ENCODE results near the gene MN1. TPM values are rescaled to one million over a fixed set of nuclear protein-coding genes. Genes with fewer than 3 reads are reported as not detected.

The MN1 gene
- total and polyA plus RNA-seq, 2 of the 4 experiments (the other 2 are of a cell fraction), result 0.36 to 1.3 TPM

DNA sequence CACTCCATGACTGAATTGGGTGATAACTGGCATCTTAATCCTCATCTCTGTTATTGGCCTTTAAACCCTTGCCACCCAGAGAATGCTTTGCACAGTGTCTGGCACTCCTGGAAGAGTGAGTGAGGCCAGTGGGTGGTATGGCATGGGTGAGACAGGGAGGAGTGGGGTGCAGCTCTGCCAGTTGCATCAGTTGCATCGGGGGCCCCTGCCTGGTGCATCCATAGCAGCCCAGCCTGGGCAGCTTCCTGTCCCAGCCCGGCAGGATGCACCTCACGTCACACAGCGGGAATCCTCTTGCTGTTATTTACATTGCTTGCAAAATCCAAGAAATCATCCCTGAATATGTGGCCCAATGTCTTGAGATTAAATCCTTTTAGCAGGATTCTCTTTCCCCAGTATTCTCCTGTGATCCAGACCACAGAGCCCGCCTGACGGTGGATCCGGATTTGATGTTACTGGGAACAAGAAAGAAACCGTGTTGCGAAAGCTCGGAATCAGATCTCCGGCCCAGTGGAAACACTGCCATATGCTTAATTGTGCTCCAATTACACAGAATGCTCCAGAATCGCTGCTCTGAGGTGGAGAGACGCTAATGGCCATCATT lies 37.6 kb upstream of the MN1 start:
- in situ Hi-C loops (cut with MboI; ENCODE audit: low sequenced_read_pairs), result no loop called here
- Histone ChIP-seq H2BK20ac (ENCODE audit: low read depth, low read length) (no peak overlapping the region), H3K36me3 (ENCODE audit: control insufficient read depth, insufficient read depth, low read length) (no peaks in the 10 kb centered on the region; the same call in 1 of the 2 replicates), H3K79me1 (ENCODE audit: low read depth in 1 of 2, low read length in 2 of 2) (no peaks in the 10 kb centered on the region; a peak in 1 of 4 replicates), H3K9ac (ENCODE audit: low read depth, low read length) (no peak overlapping the region), H2AK9ac (replicated peaks; ENCODE audit: low read depth, low read length, poor library complexity) (no peak overlapping the region), H3K4ac (ENCODE audit: low read depth, low read length) (no peak overlapping the region), H3K9me1 (ENCODE audit: insufficient read depth, low read length) (peaks cover 8% of the 10 kb centered on the region), H3K14ac (replicated peaks; ENCODE audit: low read depth, low read length) (no peak overlapping the region), H2AK5ac (ENCODE audit: low read depth, low read length) (no peak overlapping the region), H2BK120ac (ENCODE audit: low read depth, low read length) (no peak overlapping the region), H4K20me1 (ENCODE audit: insufficient read depth, low read length) (no peaks in the 10 kb centered on the region), H3K4me3 (ENCODE audit: insufficient read depth, low read depth, low read length) (no peak overlapping the region), H3K18ac (ENCODE audit: low read depth, low read length) (no peak overlapping the region), H4K8ac (ENCODE audit: low read depth in 2 of 2, low read length in 2 of 2) (no peak overlapping the region), H2AFZ (replicated peaks; ENCODE audit: low read length, poor library complexity) (no peak overlapping the region), H2BK15ac (ENCODE audit: low read depth, low read length) (no peak overlapping the region), H3K56ac (ENCODE audit: extremely low read depth, insufficient read depth, low read length) (no peak overlapping the region), H3K23ac (ENCODE audit: low read depth, low read length) (no peak overlapping the region), H4K5ac (ENCODE audit: low read depth, low read length) (no peak overlapping the region), H3K4me1 (ENCODE audit: control insufficient read depth, insufficient read depth, low read length) (peaks cover 12% of the 10 kb centered on the region), H2BK5ac (ENCODE audit: low read depth, low read length, poor library complexity, severe bottlenecking) (no peak overlapping the region), H3K27ac (ENCODE audit: insufficient read depth, low read length) (no peak overlapping the region), H3K27me3 (ENCODE audit: control insufficient read depth, insufficient read depth, low read length) (no peaks in the 10 kb centered on the region), H4K91ac (ENCODE audit: insufficient read depth, low read depth, low read length) (no peak overlapping the region), H3K9me3 (ENCODE audit: control insufficient read depth, insufficient read depth, low read length) (peaks cover 3% of the 10 kb centered on the region; the same call in 1 of the 2 replicates), H3K4me2 (ENCODE audit: low read depth, low read length) (no peak overlapping the region)
- DNase-seq (no peak), ATAC-seq (ENCODE audit: low read depth) (no peak)
- intact Hi-C loops (cut with micrococcal nuclease), result no loop called here
- ChIA-PET CTCF (no interaction called here), POLR2A (ENCODE audit: unreplicated experiment) (no interaction called here)
- BruUV-seq (replicated peaks), result no TSS peak
- WGBS, 2 experiments (ENCODE audit: extremely low coverage in 2 of 2, insufficient read length in 1 of 2), result 65% methylated on average over 3 of the region's 13 CpGs; no CpG with 5 or more reads in 1 of the 2 experiments
- TF ChIP-seq POLR2A (IDR thresholded peaks at IDR 0.05; ENCODE audit: low read depth, low read length), result no peak
- TF ChIP-seq CEBPB (IDR thresholded peaks at IDR 0.05; ENCODE audit: low read depth, low read length), result no peak
- no peak for TF ChIP-seq MXI1 (IDR thresholded peaks at IDR 0.05; ENCODE audit: borderline replicate concordance, low read depth, low read length)
- TF ChIP-seq ELK1 (IDR thresholded peaks at IDR 0.05; ENCODE audit: borderline replicate concordance, low read depth, low read length), result no peak
- TF ChIP-seq, protein P1, sequence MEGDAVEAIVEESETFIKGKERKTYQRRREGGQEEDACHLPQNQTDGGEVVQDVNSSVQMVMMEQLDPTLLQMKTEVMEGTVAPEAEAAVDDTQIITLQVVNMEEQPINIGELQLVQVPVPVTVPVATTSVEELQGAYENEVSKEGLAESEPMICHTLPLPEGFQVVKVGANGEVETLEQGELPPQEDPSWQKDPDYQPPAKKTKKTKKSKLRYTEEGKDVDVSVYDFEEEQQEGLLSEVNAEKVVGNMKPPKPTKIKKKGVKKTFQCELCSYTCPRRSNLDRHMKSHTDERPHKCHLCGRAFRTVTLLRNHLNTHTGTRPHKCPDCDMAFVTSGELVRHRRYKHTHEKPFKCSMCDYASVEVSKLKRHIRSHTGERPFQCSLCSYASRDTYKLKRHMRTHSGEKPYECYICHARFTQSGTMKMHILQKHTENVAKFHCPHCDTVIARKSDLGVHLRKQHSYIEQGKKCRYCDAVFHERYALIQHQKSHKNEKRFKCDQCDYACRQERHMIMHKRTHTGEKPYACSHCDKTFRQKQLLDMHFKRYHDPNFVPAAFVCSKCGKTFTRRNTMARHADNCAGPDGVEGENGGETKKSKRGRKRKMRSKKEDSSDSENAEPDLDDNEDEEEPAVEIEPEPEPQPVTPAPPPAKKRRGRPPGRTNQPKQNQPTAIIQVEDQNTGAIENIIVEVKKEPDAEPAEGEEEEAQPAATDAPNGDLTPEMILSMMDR (conservative IDR thresholded peaks at IDR 0.05; ENCODE audit: low read depth, low read length), result no peak
- no peak for TF ChIP-seq BHLHE40 (IDR thresholded peaks at IDR 0.05; ENCODE audit: low read depth, low read length)
- TF ChIP-seq SMC3 (IDR thresholded peaks at IDR 0.05; ENCODE audit: low read depth, low read length), result no peak
- TF ChIP-seq MAZ (IDR thresholded peaks at IDR 0.05; ENCODE audit: borderline replicate concordance, low read depth, low read length), result no peak
- TF ChIP-seq NFE2L2 (IDR thresholded peaks at IDR 0.05; ENCODE audit: low read depth, low read length), result no peak
- no peak for TF ChIP-seq RCOR1 (IDR thresholded peaks at IDR 0.05; ENCODE audit: insufficient replicate concordance, low read length)
- no peak for TF ChIP-seq MAFK (IDR thresholded peaks at IDR 0.05; ENCODE audit: low read depth, low read length)
- no peak for TF ChIP-seq CHD1 (IDR thresholded peaks at IDR 0.05; ENCODE audit: low read depth, low read length)
- no peak for TF ChIP-seq RFX5 (IDR thresholded peaks at IDR 0.05; ENCODE audit: low read depth, low read length)
- TF ChIP-seq, protein P2, sequence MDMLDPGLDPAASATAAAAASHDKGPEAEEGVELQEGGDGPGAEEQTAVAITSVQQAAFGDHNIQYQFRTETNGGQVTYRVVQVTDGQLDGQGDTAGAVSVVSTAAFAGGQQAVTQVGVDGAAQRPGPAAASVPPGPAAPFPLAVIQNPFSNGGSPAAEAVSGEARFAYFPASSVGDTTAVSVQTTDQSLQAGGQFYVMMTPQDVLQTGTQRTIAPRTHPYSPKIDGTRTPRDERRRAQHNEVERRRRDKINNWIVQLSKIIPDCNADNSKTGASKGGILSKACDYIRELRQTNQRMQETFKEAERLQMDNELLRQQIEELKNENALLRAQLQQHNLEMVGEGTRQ (IDR thresholded peaks at IDR 0.05; ENCODE audit: low read depth, low read length), result no peak
- no peak for TF ChIP-seq FOS (IDR thresholded peaks at IDR 0.05; ENCODE audit: low read depth, low read length)
- no peak for TF ChIP-seq RAD21 (IDR thresholded peaks at IDR 0.05; ENCODE audit: low read length)
- dilution Hi-C loops (cut with HindIII; ENCODE audit: low sequenced_read_pairs, unreplicated experiment), result no loop called here
